Measurements from ENCODE around the gene STAU1. TPM values are rescaled to one million over a fixed set of nuclear protein-coding genes. Genes with fewer than 3 reads are reported as not detected.
"Not testable (repeated sequence)": the region's sequence is repeated elsewhere in the genome, so short reads cannot be mapped to it uniquely, and the experiment has no call there.

The STAU1 gene
- total RNA-seq, 1 donor from 2014 or later: 55.8 TPM

DNA sequence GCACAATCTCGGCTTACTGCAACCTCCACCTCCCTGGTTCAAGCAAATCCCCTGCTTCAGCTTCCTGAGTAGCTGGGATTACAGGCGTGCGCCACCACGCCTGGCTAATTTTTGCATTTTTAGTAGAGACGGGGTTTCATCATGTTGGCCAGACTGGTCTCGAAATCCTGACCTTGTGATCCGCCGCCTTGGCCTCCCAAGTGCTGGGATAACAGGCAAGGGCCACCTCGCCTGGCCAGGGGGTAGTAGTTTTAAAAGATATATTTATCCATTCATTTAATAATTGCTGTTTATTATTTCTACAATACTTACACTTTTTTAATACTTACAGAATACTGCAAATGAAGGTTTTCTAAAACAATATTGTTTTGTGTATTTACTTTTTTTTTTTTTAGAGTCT, 15.6 kb upstream of the STAU1 start:
- ATAC-seq: no peak

DNA sequence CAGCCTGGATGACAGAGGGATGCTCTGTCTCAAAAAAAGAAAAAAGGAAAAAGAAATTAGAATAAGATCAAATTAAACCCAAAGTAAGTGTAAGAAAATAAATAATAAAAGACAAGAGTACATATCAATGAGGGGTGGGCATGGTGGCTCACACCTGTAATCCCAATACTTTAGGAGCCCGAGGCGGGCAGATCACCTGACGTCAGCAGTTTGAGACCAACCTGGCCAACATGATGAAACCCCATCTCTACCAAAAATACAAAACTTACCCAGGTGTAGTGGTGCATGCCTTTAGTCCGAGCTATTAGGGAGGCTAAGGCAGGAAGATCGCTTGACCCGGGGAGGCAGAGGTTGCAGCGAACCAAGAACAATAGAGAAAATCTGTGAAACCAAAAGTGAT, 14.9 kb upstream of the STAU1 start:
- ATAC-seq: no peak

DNA sequence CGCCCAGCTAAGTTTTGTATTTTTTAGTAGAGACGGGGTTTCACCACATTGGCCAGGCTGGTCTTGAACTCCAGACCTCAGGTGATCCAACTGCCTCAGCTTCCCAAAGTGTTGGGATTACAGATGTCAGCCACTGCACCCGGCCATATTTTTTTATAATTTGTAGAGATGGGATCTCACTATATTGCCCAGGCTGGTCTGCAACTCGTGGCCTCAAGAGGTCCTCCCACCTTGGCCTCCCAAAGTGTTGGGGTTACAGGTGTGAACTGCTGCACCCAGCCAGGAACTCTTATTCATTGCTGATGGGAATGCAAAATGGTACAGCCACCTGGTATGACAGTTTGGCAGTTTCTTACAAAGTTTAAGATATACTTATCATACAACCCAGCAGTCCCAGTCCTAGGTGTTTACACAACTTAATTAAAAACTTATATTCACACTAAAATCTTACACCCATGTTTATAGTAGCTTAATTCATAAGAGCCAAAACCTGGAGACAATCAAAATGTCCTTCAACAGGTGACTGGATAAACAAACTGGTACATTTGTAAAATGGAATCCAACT, 11.7 kb upstream of the STAU1 start:
- no peak for ATAC-seq

DNA sequence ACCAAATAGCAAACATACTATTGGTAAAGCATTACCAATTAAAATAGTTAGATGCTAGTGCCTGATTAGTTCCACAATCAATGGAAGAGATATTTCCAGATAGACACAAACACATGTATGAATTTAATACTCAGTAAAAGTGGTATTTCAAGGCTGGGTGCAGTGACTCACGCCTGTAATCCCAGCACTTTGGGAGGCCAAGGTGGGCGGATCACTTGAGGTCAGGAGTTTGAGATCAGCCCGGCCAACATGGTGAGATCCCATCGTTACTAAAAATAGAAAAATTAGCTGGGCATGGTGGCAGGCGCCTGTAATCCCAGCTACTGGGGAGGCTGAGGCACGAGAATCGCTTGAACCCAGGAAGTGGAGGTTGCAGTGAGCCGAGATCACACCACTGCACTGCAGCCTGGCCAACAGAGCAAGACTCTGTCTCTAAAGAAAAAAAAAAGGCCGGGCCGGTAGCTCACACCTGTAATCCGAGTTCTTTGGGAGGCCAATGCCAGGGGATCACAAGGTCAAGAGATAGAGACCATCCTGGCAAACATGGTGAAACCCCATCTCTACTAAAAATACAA, 4.9 kb upstream of the STAU1 start:
- ATAC-seq: not testable (repeated sequence)

DNA sequence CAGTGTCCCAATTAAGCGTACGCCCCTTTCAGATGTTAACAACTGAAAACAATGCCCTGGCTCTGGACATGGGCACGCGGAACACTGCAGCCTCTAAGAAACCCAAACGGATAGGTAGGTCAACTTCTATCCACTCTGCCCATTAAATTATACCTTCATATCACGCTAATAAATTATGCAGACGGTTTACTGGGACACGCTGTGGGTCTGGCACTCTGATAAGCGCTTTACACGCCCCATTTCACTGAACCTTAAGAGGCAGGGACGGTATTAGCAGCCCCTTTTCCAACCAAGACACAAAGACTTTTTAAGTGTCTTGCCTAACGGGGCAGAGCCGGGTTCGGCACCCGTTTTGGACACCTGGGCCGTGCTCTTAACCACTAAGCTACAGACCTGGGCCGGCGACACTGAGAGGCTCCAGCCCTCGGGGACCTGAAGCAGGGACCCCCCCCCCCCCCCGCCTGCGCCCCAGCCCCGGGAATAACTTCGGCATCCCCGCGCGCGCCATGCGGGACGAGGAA, 744 bp downstream of the STAU1 start:
- ATAC-seq: peak; percentile 2

DNA sequence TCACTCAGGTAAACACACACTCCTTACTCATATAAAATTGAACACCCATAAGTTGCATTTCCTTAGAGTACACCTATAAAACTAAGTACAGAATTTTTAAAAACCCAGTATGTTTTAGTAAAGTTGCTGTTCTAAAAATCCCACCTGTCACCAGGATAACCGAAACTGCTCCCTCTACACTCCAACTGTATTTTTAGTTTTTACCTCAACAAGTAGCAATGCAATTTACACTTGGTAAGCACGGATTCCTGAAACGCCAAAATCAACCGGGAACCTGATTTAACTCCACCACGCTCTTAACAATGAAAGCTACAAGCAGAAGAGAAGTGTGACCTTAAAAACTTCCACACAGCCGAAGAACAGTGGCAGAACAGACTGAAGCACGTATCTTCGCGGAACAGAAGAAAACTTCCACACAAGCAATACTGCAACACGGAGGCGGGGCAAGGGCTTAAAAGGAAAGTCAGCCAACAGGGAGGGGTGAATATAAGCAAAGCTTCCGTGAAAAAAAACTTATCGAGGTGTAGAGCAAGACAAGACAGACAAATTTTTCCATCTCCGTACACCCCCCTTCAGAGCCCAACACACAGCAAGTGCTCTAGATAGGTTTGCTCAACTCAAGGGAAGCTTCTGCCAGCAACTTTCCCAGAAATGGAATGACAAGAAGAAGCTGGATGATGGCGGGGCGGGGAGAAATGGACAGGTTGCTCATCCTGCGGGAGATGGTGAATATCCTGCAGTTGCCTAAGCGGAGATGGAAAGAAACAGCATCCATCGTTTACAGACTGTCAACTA, 1.4 kb downstream of the STAU1 start:
- ATAC-seq: peak; percentile 25

DNA sequence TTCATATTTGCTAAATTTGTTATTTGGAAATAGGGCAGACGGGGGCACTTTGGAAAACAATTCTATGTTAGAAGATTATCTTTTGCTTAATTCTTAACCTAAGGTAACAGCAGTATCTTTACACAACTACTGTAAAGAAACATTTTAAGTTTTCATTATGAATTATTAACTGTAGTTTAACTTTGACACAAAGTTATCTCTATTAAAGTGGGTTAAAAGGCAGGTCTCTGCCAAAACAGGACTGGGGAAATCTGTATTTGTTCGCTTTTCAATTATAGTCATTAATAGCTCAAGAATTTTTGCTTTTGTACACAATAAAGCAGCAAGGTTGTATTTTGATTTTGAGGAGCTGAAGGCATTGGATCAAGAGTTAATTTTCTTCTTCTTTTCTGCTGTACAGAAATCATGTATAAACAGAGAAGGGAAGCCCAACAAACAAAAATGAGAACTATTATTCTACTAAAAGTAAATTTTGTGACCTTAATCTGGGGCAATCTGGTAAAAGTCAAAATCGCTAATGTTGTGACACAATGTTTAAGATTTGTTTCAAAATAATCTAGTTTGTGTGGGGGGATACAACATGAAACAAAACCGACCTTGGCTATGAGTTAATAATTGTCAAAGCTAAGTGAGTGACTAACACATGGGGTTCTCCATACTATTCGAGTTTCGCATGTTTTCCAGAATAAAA, 2.9 kb downstream of the STAU1 start:
- ATAC-seq: no peak

DNA sequence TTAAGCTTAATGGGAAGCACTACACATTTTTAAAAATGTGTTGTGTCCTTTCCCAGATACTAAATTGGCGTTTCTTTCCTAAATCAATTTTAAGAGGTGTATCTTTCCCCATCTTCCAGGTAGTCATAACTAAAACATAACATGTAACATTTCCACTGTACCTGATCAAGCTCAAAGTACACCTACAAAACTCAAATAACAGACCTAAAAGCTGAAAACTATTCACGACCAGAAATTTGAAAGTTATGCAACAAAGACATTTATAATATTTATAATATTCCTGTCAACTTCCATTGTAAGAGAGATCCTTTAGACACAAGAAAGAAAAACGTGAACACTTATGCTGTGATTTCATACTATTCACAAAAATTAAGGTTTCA, 3.5 kb downstream of the STAU1 start:
- no peak for ATAC-seq

DNA sequence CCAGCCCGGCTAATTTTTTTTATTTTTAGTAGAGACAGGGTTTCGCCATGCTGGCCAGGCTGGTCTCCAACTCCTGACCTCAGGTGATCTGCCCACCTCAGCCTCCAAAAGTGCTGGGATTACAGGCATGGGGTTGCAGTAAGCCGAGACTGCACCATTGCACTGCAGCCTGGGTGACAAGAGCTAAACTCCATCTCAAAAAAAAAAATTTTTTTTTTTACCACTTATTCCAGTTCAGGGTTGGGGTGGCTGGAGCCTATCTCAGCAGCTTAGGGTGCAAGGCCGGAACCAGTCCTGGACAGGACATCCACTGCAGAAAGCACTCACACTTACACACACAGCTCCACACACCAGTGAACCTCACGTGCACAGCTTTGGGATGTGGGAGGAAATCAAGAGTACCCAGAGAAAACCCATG, 4.0 kb downstream of the STAU1 start:
- ATAC-seq: not testable (repeated sequence)

DNA sequence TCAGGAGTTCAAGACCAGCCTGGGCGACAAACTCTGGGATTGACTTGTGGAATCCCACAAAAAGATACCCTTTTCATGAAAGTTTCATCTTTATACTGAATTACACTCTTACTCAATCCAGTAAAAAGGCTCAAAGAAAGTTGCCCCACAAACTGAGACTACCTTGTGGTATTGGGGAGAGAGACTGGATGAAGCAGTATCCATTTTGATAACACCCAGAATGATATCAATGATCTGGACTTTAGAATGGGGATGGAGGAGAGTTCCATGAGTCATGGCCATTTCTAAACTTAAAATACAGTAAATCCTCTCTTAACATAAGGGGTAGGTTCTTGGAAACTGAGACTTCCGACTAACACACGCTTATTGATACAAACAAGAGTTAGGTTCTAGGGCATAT, 4.7 kb downstream of the STAU1 start:
- ATAC-seq: no peak

DNA sequence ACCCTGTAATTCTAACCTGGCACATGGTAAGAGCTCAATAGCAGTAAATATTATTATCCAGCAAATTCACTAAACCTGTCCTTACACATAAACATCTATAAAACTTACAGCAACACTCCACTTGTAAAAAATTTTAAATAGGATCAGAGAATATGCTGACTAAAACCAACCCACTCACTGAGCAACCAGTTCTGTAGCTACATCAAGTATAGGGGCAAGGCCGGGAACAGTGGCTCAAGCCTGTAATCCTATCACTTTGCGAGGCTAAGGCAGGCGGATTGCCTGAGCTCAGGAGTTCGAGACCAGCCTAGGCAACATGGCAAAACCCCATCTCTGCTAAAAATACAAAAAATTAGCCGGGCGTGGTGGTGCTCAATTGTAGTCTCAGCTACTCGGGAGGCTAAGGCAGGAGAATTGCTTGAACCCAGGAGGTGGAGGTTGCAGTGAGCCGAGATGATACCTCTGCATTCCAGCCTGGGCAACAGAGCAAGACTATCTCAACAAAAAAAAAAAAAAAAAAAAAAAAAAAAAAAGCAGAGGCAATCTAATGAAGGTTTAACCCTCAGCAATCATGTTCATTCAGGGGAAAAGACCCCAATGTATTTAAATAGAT, 6.8 kb downstream of the STAU1 start:
- no peak for ATAC-seq

DNA sequence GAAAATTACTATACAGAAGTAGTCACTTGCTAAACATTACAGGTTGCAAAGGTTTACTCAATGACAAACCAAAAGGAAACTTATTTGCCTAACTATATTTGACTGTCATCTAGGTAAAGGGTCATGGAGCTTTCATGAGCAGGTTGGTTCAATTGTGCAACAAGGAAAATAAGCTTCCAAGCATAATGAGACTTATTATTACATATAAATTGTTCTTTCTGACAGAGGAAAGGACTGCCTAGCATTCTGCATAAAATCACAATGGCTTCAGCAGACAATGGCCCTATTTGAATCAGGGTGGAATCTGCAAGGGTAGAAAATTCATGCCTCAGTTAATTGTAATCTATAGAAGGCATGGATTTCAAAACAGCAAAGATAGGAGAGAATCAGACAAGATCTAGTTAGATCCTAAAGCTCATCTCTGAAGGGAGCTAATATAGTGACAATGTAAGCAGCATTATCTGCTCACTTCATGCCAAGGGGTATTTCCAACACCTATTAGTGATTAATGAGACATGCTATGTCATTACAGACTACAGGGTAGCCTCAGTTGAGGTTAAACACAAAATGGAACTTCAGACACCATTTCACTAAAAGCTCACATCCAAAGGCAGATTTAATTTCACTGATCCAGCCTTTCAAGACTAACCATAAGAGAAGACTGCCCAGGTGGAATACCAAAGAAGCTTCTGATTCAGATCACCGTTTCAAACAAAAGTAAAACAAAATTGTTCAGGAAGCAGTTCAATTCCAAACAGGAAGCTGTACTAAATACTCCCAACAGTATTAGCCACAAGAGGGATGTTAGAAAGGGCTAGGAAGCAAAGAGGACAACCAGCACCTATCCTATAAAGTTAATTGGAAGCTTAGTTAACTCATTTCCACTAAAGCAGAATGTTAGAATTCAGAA, 8.5 kb downstream of the STAU1 start:
- peak; percentile 77 for ATAC-seq

DNA sequence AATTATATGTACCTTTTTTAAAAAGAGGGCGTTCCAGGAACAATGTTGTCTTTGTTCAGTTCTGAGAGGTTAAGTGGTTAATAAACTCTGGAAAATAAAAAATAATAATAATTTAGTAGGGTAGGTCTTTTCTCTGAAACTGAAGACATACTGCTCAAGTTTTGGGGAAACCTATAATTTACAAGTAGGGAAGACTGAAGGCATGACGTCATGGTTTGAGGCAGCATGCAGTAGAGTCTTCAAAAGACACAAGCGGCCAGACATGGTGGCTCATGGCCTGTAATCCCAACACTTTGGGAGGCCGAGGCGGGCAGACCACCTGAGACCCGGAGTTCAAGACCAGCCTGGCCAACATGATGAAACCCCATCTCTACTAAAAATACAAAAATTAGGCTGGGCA, 14.0 kb downstream of the STAU1 start:
- no peak for ATAC-seq

DNA sequence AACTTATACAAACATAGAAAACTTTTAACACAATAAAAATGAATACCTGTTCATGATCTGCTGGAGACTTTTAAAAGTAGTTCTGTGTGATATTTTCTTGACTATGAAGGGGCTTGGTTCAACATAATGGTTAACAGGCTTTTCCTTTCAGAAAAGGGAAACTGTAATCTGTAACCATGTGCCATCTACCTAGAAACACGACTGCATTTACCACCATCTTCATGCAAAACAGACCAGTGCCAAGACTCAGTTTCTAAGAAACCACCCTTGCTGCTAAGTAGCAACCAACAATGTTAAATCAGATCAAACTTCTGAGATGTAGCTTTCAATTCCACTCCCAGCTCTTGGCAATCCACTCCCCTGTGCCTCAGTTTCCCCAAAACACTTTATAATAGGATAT, 15.7 kb downstream of the STAU1 start:
- no peak for ATAC-seq

DNA sequence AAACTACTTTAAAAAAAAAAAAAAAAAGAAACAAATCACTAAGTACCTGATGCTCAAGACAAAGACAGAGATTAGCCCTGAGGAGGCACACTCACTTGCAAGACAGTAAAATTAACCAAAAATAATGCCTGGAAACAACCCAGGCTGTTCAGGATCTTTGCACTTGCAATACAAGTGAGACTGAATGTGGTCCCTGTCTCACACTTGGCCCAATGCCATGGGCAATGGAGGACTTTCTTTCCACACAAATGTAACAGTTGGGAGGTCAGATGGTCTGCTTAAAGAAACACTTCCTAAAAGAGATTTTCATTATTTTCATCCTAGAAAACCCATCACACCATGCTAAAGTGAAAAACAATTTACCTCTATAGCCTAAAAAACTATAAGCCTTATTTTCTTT, 16.2 kb downstream of the STAU1 start:
- no peak for ATAC-seq

DNA sequence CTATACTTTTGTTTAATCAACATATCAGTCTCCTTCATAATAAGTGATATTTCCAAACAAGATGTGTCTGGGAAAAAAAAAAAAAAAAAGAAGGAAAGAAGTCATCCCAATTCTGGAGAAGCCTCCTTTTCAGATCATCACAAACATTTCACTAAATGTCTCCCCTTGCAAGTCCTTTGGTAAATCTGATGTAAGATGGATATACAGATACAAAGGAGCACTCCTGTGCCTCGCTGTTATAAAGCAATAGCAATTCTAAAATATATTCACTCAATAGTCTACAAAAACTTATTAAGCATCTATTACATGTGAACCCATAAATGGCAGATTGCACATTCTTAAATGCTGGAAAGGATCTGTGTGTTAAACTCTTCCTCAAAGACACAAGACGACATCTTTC, 17.4 kb downstream of the STAU1 start:
- ATAC-seq: no peak

DNA sequence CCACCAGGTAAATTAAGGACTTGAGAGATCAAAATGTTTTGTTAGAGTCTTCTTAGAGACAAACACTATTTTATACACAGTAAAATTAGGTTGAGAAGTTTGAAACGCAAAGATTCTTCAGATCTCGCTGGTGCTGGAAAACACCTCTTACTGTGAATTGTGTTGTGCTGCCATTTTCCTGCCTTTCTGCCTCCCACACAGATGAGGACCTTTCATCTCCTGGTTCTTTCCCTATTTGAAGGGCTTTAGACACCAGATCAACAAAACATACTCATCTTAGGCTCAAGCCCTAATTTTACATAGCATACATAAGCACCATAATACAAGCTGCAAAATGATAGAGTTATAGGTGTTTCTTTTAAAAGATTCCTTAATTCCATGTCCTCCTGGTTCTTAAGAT, 18.6 kb downstream of the STAU1 start:
- no peak for ATAC-seq

DNA sequence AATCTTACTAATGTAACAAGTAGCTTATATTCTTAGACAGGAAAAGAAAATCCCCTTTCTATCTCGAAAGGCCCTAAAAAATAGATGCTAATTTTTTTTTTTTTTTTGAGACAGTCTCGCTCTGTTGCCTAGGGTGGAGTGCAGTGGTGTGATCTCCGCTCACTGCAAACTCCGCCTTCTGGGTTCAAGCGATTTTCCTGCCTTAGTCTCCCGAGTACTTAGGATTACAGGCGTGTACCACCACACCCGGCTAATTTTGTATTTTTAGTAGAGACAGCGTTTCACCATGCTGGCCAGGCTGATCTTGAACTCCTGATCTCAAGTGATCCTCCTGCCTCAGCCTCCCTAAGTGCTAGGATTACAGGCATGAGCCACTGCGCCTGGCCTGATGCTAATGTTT, 19.3 kb downstream of the STAU1 start:
- not testable (repeated sequence) for ATAC-seq

DNA sequence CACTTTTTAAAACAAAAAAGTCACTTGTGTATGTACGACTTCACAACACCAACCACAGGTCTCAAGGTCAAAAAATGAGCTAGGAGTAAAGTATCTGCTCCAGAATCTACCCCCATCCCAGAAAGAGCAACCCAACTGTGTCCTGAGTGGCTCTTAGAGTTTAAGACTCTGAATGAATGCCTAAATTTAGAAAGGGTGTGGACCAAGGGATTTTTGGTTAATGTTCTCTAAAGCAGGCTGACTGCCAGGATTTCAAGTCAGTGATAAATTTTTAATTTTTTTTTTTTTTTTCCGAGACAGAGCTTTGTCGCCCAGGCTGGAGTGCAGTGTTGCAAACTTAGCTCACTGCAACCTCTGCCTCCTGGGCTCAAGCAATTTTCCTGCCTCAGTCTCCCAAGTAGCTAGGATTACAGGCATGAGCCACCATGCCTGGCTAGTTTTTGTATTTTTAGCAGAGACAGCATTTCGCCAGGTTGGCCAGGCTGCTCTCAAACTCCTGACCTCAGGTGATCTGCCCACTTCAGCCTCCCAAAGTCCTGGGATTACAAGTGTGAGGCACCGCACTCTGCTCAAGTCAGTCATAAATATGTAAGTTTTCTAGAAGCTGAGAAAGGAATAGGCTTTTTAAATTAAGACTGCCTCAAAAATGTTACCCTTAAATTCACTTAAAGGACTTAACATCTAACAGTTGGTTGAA, 20.2 kb downstream of the STAU1 start:
- no peak for ATAC-seq

DNA sequence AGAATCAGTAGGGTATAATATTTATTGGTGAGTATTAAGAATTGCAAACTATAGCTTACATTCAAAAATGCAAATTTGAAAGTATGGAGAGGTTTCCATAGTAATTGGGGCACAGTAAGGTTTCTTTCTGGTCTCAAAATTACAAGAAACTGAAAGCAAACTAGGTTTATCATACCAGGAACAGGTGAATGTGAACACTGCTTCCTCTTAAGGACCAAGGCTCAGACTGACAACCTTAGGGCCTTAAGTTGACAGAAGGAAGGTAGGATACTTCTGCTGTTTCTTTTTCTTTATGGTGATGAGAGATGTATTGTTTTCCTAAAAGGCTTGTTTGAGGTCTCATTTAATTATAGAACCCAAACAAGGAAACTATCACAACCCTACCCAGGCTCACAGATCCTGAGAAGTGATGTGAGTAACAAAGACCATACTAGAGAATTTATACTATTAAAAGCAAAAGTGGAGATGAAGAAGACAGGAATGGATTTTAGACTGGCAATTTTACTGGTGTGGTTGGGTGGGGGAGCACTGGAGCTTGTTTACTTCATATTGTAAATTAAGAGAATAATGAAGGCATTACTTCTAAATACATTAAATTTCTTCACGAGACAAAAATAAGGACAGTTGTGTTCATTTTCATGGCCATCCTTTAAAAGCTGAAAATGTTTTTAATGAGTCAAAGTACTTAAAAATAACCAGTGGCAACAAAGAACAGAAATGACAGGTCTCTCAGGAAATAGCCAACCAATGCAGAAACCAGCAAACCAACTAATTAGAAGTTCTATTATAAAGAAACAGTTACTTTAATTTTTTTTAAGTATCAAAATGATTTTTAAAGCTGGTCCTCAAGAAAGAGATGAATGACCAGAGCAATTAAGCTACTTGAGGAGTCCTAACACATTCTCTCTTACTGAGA, 21.3 kb downstream of the STAU1 start:
- ATAC-seq: no peak

All from esophagus mucosa (tissue), 1 donor.